Measurements from ENCODE around the gene YTHDF2.
"Not testable (repeated sequence)": the region's sequence is repeated elsewhere in the genome, so short reads cannot be mapped to it uniquely, and the experiment has no call there.

The YTHDF2 gene

DNA sequence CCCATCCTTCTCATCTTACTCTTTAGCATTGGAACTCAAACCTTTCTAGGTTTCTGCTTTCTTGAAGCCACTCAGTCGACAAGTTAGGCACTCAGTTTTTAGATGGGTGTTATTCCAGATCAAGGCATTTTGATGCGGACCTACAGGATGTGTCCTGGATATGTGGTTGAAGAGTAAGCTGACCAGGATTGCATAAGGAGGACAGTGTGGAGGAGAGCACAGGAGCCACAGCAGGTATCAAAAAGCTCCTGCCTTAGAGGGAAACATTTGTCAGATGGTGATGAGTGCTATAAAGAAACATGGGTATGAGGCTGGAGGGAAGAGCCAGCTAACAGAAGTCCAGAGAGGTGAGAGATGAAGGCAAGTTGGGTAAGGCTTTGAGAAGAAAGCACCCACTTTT lies 41.3 kb downstream of the YTHDF2 start:
- Histone ChIP-seq H3K9ac (ENCODE audit: low read depth in 1 of 2, low read length in 2 of 2) (no peak overlapping the region), H3K27ac (ENCODE audit: low read depth in 2 of 2, low read length in 2 of 2) (no peak overlapping the region), H3K4me1 (ENCODE audit: control insufficient read depth in 2 of 2, insufficient read depth in 2 of 2, low read length in 2 of 2) (peaks cover 0 to 5% of the 10 kb centered on the region in 2 donors), H3K36me3 (ENCODE audit: control insufficient read depth in 2 of 2, insufficient read depth in 2 of 2, low read length in 2 of 2) (peaks cover 0 to under 1% of the 10 kb centered on the region in 2 donors), H3K9me3 (ENCODE audit: control insufficient read depth in 2 of 2, low read length in 2 of 2) (no peaks in the 10 kb centered on the region), H3K27me3 (ENCODE audit: control insufficient read depth in 2 of 2, insufficient read depth in 2 of 2, low read length in 2 of 2) (no peaks in the 10 kb centered on the region), H3K4me3 (ENCODE audit: low read length in 2 of 2) (no peak overlapping the region)

DNA sequence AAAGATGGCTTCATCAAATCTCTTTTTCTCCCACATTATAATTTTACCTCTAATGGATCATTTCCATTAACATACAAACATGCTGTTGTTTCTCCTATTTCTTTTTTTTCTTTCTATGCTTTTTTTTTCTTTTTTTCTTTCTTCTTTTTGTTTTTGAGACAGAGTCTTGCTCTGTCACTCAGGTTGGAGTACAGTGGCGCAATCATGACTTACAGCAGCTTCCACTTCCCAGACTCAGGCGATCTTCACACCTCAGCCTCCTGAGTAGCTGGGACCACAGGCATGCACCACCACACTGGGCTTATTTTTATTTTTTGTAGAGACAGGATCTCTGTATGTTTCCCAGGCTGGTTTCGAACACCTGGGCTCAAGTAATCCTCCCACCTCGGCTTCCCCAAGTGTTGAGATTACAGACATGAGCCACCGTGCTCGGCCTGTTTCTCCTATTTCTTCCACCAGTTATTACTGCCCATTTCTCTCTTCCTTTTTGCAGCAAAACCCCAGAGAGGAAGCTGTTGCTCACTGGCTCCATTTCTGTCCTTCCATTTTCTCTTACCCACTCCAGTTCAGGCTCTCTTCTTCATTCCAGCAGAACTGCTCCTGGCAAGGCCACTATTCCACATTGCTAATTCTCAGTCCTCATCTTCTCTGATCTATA lies 43.1 kb downstream of the YTHDF2 start:
- Histone ChIP-seq H3K4me1 (ENCODE audit: control insufficient read depth in 2 of 2, insufficient read depth in 2 of 2, low read length in 2 of 2) (peaks cover 0 to 5% of the 10 kb centered on the region in 2 donors), H3K27me3 (ENCODE audit: control insufficient read depth in 2 of 2, insufficient read depth in 2 of 2, low read length in 2 of 2) (no peaks in the 10 kb centered on the region), H3K4me3 (ENCODE audit: low read length in 2 of 2) (no peak overlapping the region), H3K27ac (ENCODE audit: low read depth in 2 of 2, low read length in 2 of 2) (no peak overlapping the region), H3K36me3 (ENCODE audit: control insufficient read depth in 2 of 2, insufficient read depth in 2 of 2, low read length in 2 of 2) (no peaks in the 10 kb centered on the region), H3K9ac (ENCODE audit: low read depth in 1 of 2, low read length in 2 of 2) (no peak overlapping the region), H3K9me3 (ENCODE audit: control insufficient read depth in 2 of 2, low read length in 2 of 2) (no peaks in the 10 kb centered on the region)

DNA sequence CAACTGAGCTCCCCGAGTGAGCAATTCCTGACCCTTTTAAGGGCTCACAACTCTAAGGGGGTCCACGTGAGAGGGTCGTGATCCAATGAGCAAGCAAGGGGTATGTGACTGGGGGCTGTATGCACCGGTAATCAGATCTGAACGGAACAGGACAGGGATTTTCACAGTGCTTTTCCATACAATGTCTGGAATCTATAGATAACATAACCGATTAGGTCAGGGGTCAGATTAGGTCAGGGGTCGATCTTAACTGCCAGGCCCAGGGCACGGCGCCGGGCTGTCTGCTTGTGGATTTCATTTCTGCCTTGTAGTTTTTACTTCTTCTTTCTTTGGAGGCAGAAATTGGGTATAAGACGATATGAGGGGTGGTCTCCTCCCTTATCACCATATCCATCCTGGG lies 44.6 kb downstream of the YTHDF2 start:
- Histone ChIP-seq H3K4me3 (ENCODE audit: low read length in 2 of 2) (no peak overlapping the region), H3K36me3 (ENCODE audit: control insufficient read depth in 2 of 2, insufficient read depth in 2 of 2, low read length in 2 of 2) (no peaks in the 10 kb centered on the region), H3K27me3 (ENCODE audit: control insufficient read depth in 2 of 2, insufficient read depth in 2 of 2, low read length in 2 of 2) (no peaks in the 10 kb centered on the region), H3K9ac (ENCODE audit: low read depth in 1 of 2, low read length in 2 of 2) (no peak overlapping the region), H3K9me3 (ENCODE audit: control insufficient read depth in 2 of 2, low read length in 2 of 2) (no peaks in the 10 kb centered on the region), H3K4me1 (ENCODE audit: control insufficient read depth in 2 of 2, insufficient read depth in 2 of 2, low read length in 2 of 2) (no peaks in the 10 kb centered on the region), H3K27ac (ENCODE audit: low read depth in 2 of 2, low read length in 2 of 2) (no peak overlapping the region)

DNA sequence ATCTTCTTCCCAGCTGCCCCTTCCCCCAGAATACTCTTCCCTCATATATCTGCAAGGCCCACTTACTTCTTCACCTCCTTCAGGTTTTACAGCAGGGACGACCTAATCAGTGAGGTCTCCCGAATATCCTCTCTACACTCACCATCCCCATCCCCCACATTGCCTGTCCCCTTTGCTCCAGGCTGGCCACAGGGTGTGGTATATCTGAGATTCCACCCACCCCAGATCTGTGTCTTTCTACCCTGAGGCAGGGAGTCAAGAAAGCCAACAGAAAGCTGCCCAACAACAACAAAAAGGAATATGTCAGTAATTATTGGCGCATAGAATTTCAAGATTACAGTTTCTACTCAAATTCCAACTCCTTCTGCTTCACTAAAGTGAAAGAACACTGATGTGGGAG lies 45.3 kb downstream of the YTHDF2 start:
- H3K4me1 ChIP-seq (ENCODE audit: control insufficient read depth in 2 of 2, insufficient read depth in 2 of 2, low read length in 2 of 2) = no peaks in the 10 kb centered on the region
- H3K36me3 ChIP-seq (ENCODE audit: control insufficient read depth in 2 of 2, insufficient read depth in 2 of 2, low read length in 2 of 2) = no peaks in the 10 kb centered on the region
- H3K9me3 ChIP-seq (ENCODE audit: control insufficient read depth in 2 of 2, low read length in 2 of 2) = no peaks in the 10 kb centered on the region
- no peak overlapping the region for H3K27ac ChIP-seq (ENCODE audit: low read depth in 2 of 2, low read length in 2 of 2)
- no peak overlapping the region for H3K4me3 ChIP-seq (ENCODE audit: low read length in 2 of 2)
- no peak overlapping the region for H3K9ac ChIP-seq (ENCODE audit: low read depth in 1 of 2, low read length in 2 of 2)
- H3K27me3 ChIP-seq (ENCODE audit: control insufficient read depth in 2 of 2, insufficient read depth in 2 of 2, low read length in 2 of 2) = no peaks in the 10 kb centered on the region

DNA sequence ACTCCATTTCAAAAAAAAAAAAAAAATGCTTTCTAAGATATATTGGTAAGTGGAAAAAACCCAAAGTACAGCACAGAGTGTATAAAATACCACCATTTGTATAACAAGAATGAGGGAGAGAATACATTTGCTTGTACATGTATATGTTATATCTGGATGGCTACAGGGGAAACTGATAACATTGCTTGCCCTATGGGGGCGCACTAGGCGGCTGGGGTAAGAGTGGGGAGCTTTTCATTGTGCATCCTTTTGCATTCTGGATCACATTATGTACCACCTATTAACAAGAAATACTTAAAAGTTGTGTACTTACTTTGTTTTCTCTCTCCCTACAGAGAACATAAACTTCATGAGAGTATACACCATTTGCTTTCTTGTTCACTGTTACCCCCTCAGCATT lies 46.6 kb downstream of the YTHDF2 start:
- no peak overlapping the region for H3K9ac ChIP-seq (ENCODE audit: low read depth in 1 of 2, low read length in 2 of 2)
- no peak overlapping the region for H3K4me3 ChIP-seq (ENCODE audit: low read length in 2 of 2)
- no peaks in the 10 kb centered on the region for H3K27me3 ChIP-seq (ENCODE audit: control insufficient read depth in 2 of 2, insufficient read depth in 2 of 2, low read length in 2 of 2)
- H3K27ac ChIP-seq (ENCODE audit: low read depth in 2 of 2, low read length in 2 of 2) = no peak overlapping the region
- H3K9me3 ChIP-seq (ENCODE audit: control insufficient read depth in 2 of 2, low read length in 2 of 2) = no peaks in the 10 kb centered on the region
- H3K36me3 ChIP-seq (ENCODE audit: control insufficient read depth in 2 of 2, insufficient read depth in 2 of 2, low read length in 2 of 2) = no peaks in the 10 kb centered on the region
- H3K4me1 ChIP-seq (ENCODE audit: control insufficient read depth in 2 of 2, insufficient read depth in 2 of 2, low read length in 2 of 2) = no peaks in the 10 kb centered on the region

DNA sequence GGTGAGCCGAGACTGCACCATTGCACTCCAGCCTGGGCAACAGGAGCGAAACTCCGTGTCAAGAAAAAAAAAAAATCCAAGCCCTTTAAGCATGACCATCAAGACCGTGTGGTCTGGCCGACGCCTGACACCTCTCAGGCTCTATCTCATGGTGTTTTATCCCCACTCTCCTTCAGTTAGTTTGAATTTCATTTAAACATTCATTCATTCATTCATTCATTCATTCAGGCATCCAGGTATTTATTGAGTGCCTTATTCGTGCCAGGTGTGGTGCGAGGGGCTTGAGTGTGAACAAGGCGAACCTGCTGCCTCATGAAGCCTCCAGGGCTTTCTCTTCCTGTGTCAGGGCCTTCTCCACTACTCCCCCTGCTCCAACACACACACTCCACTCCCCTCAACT lies 52.7 kb downstream of the YTHDF2 start:
- no peak overlapping the region for H3K27ac ChIP-seq (ENCODE audit: low read depth in 2 of 2, low read length in 2 of 2)
- H3K4me3 ChIP-seq (ENCODE audit: low read length in 2 of 2) = no peak overlapping the region
- no peaks in the 10 kb centered on the region for H3K36me3 ChIP-seq (ENCODE audit: control insufficient read depth in 2 of 2, insufficient read depth in 2 of 2, low read length in 2 of 2)
- H3K27me3 ChIP-seq (ENCODE audit: control insufficient read depth in 2 of 2, insufficient read depth in 2 of 2, low read length in 2 of 2) = no peaks in the 10 kb centered on the region
- no peak overlapping the region for H3K9ac ChIP-seq (ENCODE audit: low read depth in 1 of 2, low read length in 2 of 2)
- H3K9me3 ChIP-seq (ENCODE audit: control insufficient read depth in 2 of 2, low read length in 2 of 2) = no peaks in the 10 kb centered on the region
- H3K4me1 ChIP-seq (ENCODE audit: control insufficient read depth in 2 of 2, insufficient read depth in 2 of 2, low read length in 2 of 2) = no peaks in the 10 kb centered on the region

DNA sequence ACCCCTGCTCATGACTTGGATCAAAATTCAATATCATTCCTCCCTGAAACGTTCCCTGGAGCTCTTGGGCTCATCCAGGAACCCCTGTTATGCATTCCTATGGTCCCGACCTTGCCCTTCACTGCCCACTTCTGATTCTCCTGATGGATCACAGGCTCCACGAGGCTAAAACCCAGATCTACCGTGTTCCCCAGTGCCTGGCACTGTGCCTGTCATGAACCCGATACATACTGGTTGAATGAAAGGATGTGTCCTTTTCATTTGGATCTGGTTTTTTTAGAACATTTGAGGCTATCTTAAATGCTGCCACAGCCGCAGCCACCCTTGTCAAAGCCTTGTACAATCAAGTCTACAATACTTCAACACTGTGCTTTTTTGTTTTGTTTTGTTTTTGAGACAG lies 53.1 kb downstream of the YTHDF2 start:
- Histone ChIP-seq H3K9ac (ENCODE audit: low read depth in 1 of 2, low read length in 2 of 2) (no peak overlapping the region), H3K27me3 (ENCODE audit: control insufficient read depth in 2 of 2, insufficient read depth in 2 of 2, low read length in 2 of 2) (no peaks in the 10 kb centered on the region), H3K27ac (ENCODE audit: low read depth in 2 of 2, low read length in 2 of 2) (no peak overlapping the region), H3K36me3 (ENCODE audit: control insufficient read depth in 2 of 2, insufficient read depth in 2 of 2, low read length in 2 of 2) (no peaks in the 10 kb centered on the region), H3K4me3 (ENCODE audit: low read length in 2 of 2) (no peak overlapping the region), H3K4me1 (ENCODE audit: control insufficient read depth in 2 of 2, insufficient read depth in 2 of 2, low read length in 2 of 2) (no peaks in the 10 kb centered on the region), H3K9me3 (ENCODE audit: control insufficient read depth in 2 of 2, low read length in 2 of 2) (no peaks in the 10 kb centered on the region)

DNA sequence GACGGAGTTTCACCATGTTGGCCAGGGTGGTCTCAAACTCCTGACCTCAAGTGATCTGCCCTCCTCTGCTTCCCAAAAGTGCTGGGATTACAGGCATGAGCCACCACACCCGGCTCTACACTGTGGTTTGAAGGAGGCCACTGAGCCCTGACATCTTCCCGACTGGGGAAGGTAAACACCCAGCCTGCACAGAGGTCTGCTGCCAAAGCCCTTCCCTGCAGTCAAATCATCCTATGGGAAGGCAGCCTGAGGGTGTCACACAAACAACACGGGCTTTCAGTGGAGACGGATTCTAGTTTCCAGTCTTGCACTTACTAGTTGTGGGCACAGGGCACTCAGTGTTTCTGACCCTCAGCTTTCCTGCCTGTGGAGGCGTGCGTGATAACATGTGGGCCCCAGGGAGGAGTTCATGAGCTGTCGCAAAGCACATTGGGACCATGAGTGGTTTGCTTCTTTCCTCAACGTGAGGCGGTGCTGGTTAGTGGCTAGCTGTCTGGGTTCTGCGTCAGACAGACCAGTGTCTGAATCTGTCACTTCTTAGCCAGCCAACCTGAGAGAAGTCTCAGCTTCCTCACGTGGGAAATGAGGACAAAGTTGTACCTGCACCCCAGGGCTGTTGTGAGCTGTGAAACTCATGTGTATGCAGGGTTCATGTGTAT lies 53.8 kb downstream of the YTHDF2 start:
- H3K27ac ChIP-seq (ENCODE audit: low read depth in 2 of 2, low read length in 2 of 2) = no peak overlapping the region
- H3K9ac ChIP-seq (ENCODE audit: low read depth in 1 of 2, low read length in 2 of 2) = no peak overlapping the region
- H3K36me3 ChIP-seq (ENCODE audit: control insufficient read depth in 2 of 2, insufficient read depth in 2 of 2, low read length in 2 of 2) = no peaks in the 10 kb centered on the region
- no peaks in the 10 kb centered on the region for H3K27me3 ChIP-seq (ENCODE audit: control insufficient read depth in 2 of 2, insufficient read depth in 2 of 2, low read length in 2 of 2)
- H3K9me3 ChIP-seq (ENCODE audit: control insufficient read depth in 2 of 2, low read length in 2 of 2) = no peaks in the 10 kb centered on the region
- no peak overlapping the region for H3K4me3 ChIP-seq (ENCODE audit: low read length in 2 of 2)
- H3K4me1 ChIP-seq (ENCODE audit: control insufficient read depth in 2 of 2, insufficient read depth in 2 of 2, low read length in 2 of 2) = no peaks in the 10 kb centered on the region

DNA sequence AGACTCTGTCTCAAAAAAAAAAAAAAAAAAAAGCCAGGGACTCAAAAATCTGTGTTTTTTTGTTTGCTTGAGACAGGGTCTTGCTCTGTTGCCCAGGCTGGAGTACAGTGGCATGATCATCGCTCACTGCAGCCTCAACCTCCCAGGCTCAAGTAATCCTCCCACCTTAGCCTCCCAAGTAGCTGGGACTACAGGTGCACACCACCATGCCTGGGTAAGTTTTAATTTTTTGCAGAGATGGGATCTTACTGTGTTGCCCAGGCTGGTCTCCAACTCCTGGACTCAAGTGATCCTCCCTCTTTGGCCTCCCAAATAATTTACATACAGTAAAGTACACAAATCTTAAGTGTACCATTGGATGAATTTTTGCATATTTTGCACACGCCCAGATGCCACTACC lies 55.2 kb downstream of the YTHDF2 start:
- not testable (repeated sequence) for H3K36me3 ChIP-seq (ENCODE audit: control insufficient read depth in 2 of 2, insufficient read depth in 2 of 2, low read length in 2 of 2); H3K9me3 ChIP-seq (ENCODE audit: control insufficient read depth in 2 of 2, low read length in 2 of 2)

DNA sequence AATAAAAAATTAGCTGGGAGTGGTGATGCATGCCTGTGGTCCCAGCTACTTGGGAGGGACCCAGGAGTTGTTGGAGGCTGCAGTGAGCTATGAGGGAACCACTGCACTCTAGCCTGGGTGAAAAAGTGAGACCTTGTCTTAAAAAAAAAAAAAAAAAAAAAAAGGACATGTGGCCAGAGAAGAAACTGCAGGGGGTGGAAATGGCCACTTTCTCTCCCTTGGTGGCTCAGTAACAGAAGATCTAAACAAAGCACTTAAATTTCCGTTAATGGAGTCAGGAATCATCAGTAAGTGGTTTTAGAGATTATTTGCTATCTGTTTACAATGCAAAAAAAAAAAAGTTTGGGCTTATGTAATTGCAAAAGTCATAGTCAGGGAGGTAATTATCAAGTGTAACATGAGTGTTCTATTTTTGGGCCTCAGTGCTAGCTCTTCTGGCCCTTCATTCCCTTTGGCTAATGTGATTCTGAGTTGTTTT lies 55.9 kb downstream of the YTHDF2 start:
- no peaks in the 10 kb centered on the region for H3K27me3 ChIP-seq (ENCODE audit: control insufficient read depth in 2 of 2, insufficient read depth in 2 of 2, low read length in 2 of 2)
- H3K4me3 ChIP-seq (ENCODE audit: low read length in 2 of 2) = no peak overlapping the region
- no peaks in the 10 kb centered on the region for H3K4me1 ChIP-seq (ENCODE audit: control insufficient read depth in 2 of 2, insufficient read depth in 2 of 2, low read length in 2 of 2)
- H3K36me3 ChIP-seq (ENCODE audit: control insufficient read depth in 2 of 2, insufficient read depth in 2 of 2, low read length in 2 of 2) = no peaks in the 10 kb centered on the region
- no peaks in the 10 kb centered on the region for H3K9me3 ChIP-seq (ENCODE audit: control insufficient read depth in 2 of 2, low read length in 2 of 2)
- no peak overlapping the region for H3K9ac ChIP-seq (ENCODE audit: low read depth in 1 of 2, low read length in 2 of 2)
- H3K27ac ChIP-seq (ENCODE audit: low read depth in 2 of 2, low read length in 2 of 2) = no peak overlapping the region

More for the DNA sequence above, 55.2 kb downstream of the YTHDF2 start:
- not testable (repeated sequence) for H3K9ac ChIP-seq (ENCODE audit: low read depth in 1 of 2, low read length in 2 of 2); H3K27ac ChIP-seq (ENCODE audit: low read depth in 2 of 2, low read length in 2 of 2); H3K27me3 ChIP-seq (ENCODE audit: control insufficient read depth in 2 of 2, insufficient read depth in 2 of 2, low read length in 2 of 2); H3K4me3 ChIP-seq (ENCODE audit: low read length in 2 of 2); H3K4me1 ChIP-seq (ENCODE audit: control insufficient read depth in 2 of 2, insufficient read depth in 2 of 2, low read length in 2 of 2)

Data from mucosa of rectum (tissue), 2 donors.